Endothelial cell of umbilical vein (primary cell): ENCODE measurements around the gene SCAF11. TPM values are rescaled to one million over a fixed set of nuclear protein-coding genes. Genes with fewer than 3 reads are reported as not detected.

Experiments used
- BruUV-seq: library from RNA; stranded (reverse); fragments of 400-500 nt; replicated peaks from 2 replicates; lab custom pipeline; 2021; lab: Mats Ljungman, UMichigan
- CTCF ChIA-PET: fragments of 300-600, 350-600 bp; sonication (Branson Sonifier 250); formaldehyde crosslinking; loops from one replicate; lab custom pipeline; 2021; ENCODE audit warnings: antibody characterized with exemption, inconsistent platforms; lab: Charles Lee
- POLR2A ChIA-PET: fragments of 300-600, 350-600 bp; sonication (Branson Sonifier 250); formaldehyde crosslinking; loops from one replicate; lab custom pipeline; 2021; ENCODE audit warnings: antibody characterized with exemption, inconsistent platforms; lab: Charles Lee
- DNase-seq: peaks from one replicate; pipeline ENCODE4 v3.0.0-alpha.2; 2011; ENCODE audit warnings: low read depth, low spot score
- FAIRE-seq: peaks from 2 replicates; lab custom pipeline; 2011; peaks lifted over from hg19 to GRCh38; lab: Jason Lieb, UNC
- H2AFZ ChIP-seq: 2 replicates; pipeline ENCODE4 v1.6.0; 2012; ENCODE audit warnings: low read depth, low read length, control low read depth, inconsistent platforms
- H3K27ac ChIP-seq: 2 replicates; pipeline ENCODE4 v1.5.1; 2011; ENCODE audit warnings: low read depth, mild to moderate bottlenecking, control low read depth, low read length, moderate library complexity; ENCODE audit not compliant: insufficient read depth
- H3K27me3 ChIP-seq, 2 experiments: 2 replicates each; pipeline versions ENCODE4 v1.6.0 to v1.6.1; 2011; ENCODE audit warnings: low read length in 2 of 2, mixed read lengths in 1 of 2; ENCODE audit not compliant: control insufficient read depth in 2 of 2, insufficient read depth in 2 of 2
- H3K36me3 ChIP-seq, 2 experiments: 2 replicates in 1 of 2; 3 replicates in 1 of 2; pipeline ENCODE4 v1.5.1; 2011; ENCODE audit warnings: low read length in 2 of 2, mild to moderate bottlenecking in 1 of 2, moderate library complexity in 1 of 2; ENCODE audit not compliant: control insufficient read depth in 2 of 2, insufficient read depth in 2 of 2; ENCODE audit errors: extremely low read depth in 1 of 2
- H3K4me1 ChIP-seq: 3 replicates; pipeline ENCODE4 v1.5.1; 2011; ENCODE audit warnings: mild to moderate bottlenecking, low read length; ENCODE audit not compliant: control insufficient read depth, insufficient read depth; ENCODE audit errors: extremely low read depth
- H3K4me2 ChIP-seq: 2 replicates; pipeline ENCODE4 v1.6.1; 2011; ENCODE audit warnings: low read length, control low read depth, mixed read lengths; ENCODE audit not compliant: insufficient read depth
- H3K4me3 ChIP-seq, 3 experiments: fragments of 200-600 bp in 1 of 3; sonication (generic), shearing (Covaris generic) in 1 of 3; replicated peaks in 1 of 3; 2 replicates each; pipeline ENCODE4 v1.5.1; 2011 to 2016; ENCODE audit warnings: control low read depth in 3 of 3, low read length in 3 of 3, mild to moderate bottlenecking in 2 of 3, inconsistent platforms in 1 of 3, low read depth in 1 of 3, moderate library complexity in 1 of 3; ENCODE audit not compliant: insufficient read depth in 1 of 3
- H3K79me2 ChIP-seq: 2 replicates; pipeline ENCODE4 v1.6.0; 2012; ENCODE audit warnings: low read length, inconsistent platforms; ENCODE audit not compliant: control insufficient read depth, insufficient read depth
- H3K9ac ChIP-seq: replicated peaks from 2 replicates; pipeline ENCODE3; 2011; ENCODE audit warnings: low read length, control low read depth; ENCODE audit not compliant: insufficient read depth; ENCODE audit errors: extremely low read depth
- H3K9me1 ChIP-seq: replicated peaks from 3 replicates; pipeline ENCODE4 v1.6.0; 2011; ENCODE audit warnings: mild to moderate bottlenecking, low read length; ENCODE audit not compliant: control insufficient read depth, insufficient read depth; ENCODE audit errors: extremely low read depth
- H3K9me3 ChIP-seq: replicated peaks from 2 replicates; pipeline ENCODE4 v1.5.1; 2012; ENCODE audit warnings: low read length, inconsistent platforms; ENCODE audit not compliant: control insufficient read depth, insufficient read depth
- H4K20me1 ChIP-seq: replicated peaks from 2 replicates; pipeline ENCODE3; 2011; ENCODE audit warnings: mild to moderate bottlenecking, low read length; ENCODE audit not compliant: control insufficient read depth, insufficient read depth; ENCODE audit errors: extremely low read depth
- CTCF ChIP-seq, 2 donors: IDR thresholded peaks; 1 replicate in 1 of 2; 2 replicates in 1 of 2; pipeline ENCODE4 v1.5.1; 2011; ENCODE audit warnings: low read length in 2 of 2, mild to moderate bottlenecking in 2 of 2, moderate library complexity in 2 of 2, control low read depth in 1 of 2, inconsistent platforms in 1 of 2, low read depth in 1 of 2; ENCODE audit not compliant: insufficient read depth in 1 of 2; ENCODE audit errors: extremely low read depth in 1 of 2
- EZH2 ChIP-seq: IDR thresholded peaks from 2 replicates; pipeline ENCODE4 v1.6.1; 2012; ENCODE audit warnings: borderline replicate concordance, low read depth, mild to moderate bottlenecking, moderate library complexity, low read length, inconsistent platforms; ENCODE audit not compliant: severe bottlenecking
- FOS ChIP-seq: IDR thresholded peaks from 2 replicates; pipeline ENCODE4 v1.6.1; 2011; ENCODE audit warnings: mild to moderate bottlenecking, low read length, moderate library complexity, borderline replicate concordance; ENCODE audit not compliant: insufficient read depth
- GATA2 ChIP-seq: IDR thresholded peaks from 2 replicates; pipeline ENCODE4 v1.7.0; 2011; ENCODE audit warnings: low read depth, mild to moderate bottlenecking, moderate library complexity, mixed read lengths, low read length; ENCODE audit not compliant: insufficient read length, insufficient read depth
- JUN ChIP-seq: IDR thresholded peaks from 2 replicates; pipeline ENCODE4 v1.6.1; 2011; ENCODE audit warnings: borderline replicate concordance, low read depth; ENCODE audit not compliant: insufficient read length, insufficient read depth
- MYC ChIP-seq: IDR thresholded peaks from one replicate; pipeline ENCODE4 v1.6.1; 2011; ENCODE audit warnings: mild to moderate bottlenecking, low read depth, low read length
- POLR2A ChIP-seq: IDR thresholded peaks from 2 replicates; pipeline ENCODE4 v1.6.1; 2012; ENCODE audit warnings: low read depth, mild to moderate bottlenecking, control low read depth, low read length
- dilution Hi-C: fragments of 300-500 bp; cut with MboI; formaldehyde crosslinking; loops from one replicate; pipeline ENCODE4 v1.15.0; 2019; ENCODE audit warnings: low sequenced_read_pairs; ENCODE audit not compliant: extremely low pct_ligation_motif_present
- intact Hi-C: fragments of 100-400 bp; cut with micrococcal nuclease; formaldehyde crosslinking; loops from one replicate; pipeline ENCODE4 v1.10.0; 2022
- polyA plus RNA-seq, 4 experiments: library from polyadenylated mRNA; depleted of rRNA in 3 of 4; stranded (reverse) in 3 of 4; unstranded in 1 of 4; fragments of >200 nt; gene quantifications; 2 replicates each; pipeline versions ENCODE4 v1.2.1 to v1.2.3, GENCODE V29; 2011 to 2012; ENCODE audit warnings: missing spikeins in 1 of 4
- total RNA-seq: library from RNA; stranded (reverse); gene quantifications from 2 replicates; pipeline ENCODE4 v1.2.3, GENCODE V29; 2021
- TF ChIP-seq, protein P1 (sequence below): IDR thresholded peaks from 2 replicates; pipeline ENCODE4 v1.6.1; 2011; ENCODE audit not compliant: insufficient read depth, insufficient read length

The SCAF11 gene
- total and polyA plus RNA-seq, 2 donors (not counting 3 experiments of a cell fraction or from before 2014, with no cell fraction given), result 20.9 to 109 TPM

- no peak for FAIRE-seq
- Histone ChIP-seq H3K9ac (no peak overlapping the region), H3K36me3 (no peaks in the 10 kb centered on the region), H3K9me3 (no peaks in the 10 kb centered on the region), H3K79me2 (peaks cover 85% of the 10 kb centered on the region), H3K27ac (no peak overlapping the region), H3K27me3 (no peaks in the 10 kb centered on the region), H4K20me1 (peaks cover 5% of the 10 kb centered on the region), H3K4me3 (no peak overlapping the region), H3K4me1 (peaks cover 12% of the 10 kb centered on the region), H3K9me1 (no peaks in the 10 kb centered on the region), H2AFZ (no peak overlapping the region), H3K4me2 (no peak overlapping the region)
- ChIA-PET POLR2A (no interaction called here), CTCF (interaction anchor here (2.0 kb wide), 1 partner anchor 11 kb away, joined by 4 read pairs; no protein-coding TSS in a partner anchor)
- intact Hi-C loops (no loop called here), dilution Hi-C loops (no loop called here)
- BruUV-seq, result no TSS peak
- no peak for TF ChIP-seq EZH2
- no peak for TF ChIP-seq POLR2A
- TF ChIP-seq JUN, result no peak
- TF ChIP-seq, protein P1, sequence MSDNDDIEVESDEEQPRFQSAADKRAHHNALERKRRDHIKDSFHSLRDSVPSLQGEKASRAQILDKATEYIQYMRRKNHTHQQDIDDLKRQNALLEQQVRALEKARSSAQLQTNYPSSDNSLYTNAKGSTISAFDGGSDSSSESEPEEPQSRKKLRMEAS, result no peak
- no peak for TF ChIP-seq FOS
- DNase-seq, result no peak
Observed at GRCh38 chr12:45986641-45987339, 3.6 kb downstream of the SCAF11 start.

DNA sequence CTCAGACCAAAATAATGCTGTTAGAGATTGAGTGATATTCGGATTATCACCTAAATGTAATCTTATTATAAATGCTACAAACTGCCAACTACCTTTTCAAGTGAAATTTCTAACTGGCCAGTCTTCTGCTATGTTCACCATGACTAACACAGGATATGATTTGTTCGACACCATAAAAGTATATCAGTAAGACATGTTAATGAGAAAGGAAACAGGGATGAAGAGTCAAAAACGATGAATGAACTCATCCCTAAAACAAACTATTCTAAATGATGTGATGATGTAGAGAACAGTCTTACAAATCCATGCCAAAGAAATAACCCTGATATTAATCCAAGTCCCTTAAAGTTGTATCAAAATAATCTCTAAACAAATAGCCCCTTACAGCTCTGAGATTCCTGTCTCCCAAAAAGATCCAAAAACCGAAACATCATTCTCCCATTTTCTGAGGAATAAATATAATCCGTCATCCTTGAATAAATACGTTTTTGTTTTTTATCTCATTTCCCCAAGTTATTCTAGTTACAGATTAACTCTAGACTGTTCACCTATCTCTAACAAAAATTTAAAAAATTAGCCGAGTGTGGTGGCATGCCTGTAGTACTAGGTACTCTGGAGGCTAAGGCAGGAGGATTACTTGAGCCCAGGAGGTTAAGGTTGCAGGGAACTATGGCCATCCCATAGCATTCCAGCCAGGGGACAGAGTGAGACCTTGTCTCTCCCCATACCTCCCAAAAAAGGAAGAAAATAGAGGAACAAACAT lies 9.1 kb downstream of the SCAF11 start:
- FAIRE-seq (no peak), DNase-seq (peak; percentile 53)
- Histone ChIP-seq H3K4me2 (peak overlapping the region; percentile 8), H4K20me1 (peaks cover 17% of the 10 kb centered on the region), H3K4me3 (no peak overlapping the region), H3K9me3 (no peaks in the 10 kb centered on the region), H3K4me1 (peaks cover 12% of the 10 kb centered on the region), H3K9ac (no peak overlapping the region), H3K79me2 (peaks cover 99% of the 10 kb centered on the region), H3K9me1 (no peaks in the 10 kb centered on the region), H3K27me3 (no peaks in the 10 kb centered on the region), H3K27ac (no peak overlapping the region), H3K36me3 (no peaks in the 10 kb centered on the region), H2AFZ (no peak overlapping the region)
- intact Hi-C loops, result no loop called here
- no TSS peak for BruUV-seq
- TF ChIP-seq CTCF (IDR thresholded peaks at IDR 0.05; ENCODE audit: extremely low read depth in 1 of 2, insufficient read depth in 1 of 2, low read depth in 1 of 2, low read length in 2 of 2) (no peak), GATA2 (peak; percentile 13), MYC (no peak), POLR2A (no peak), EZH2 (no peak), JUN (peak; percentile 20), FOS (peak; percentile 60)
- TF ChIP-seq, protein P1, result no peak
- POLR2A ChIA-PET, result no interaction called here
- dilution Hi-C loops, result no loop called here
- CTCF ChIA-PET, result no interaction called here
